HG02642 (cell line): ENCODE measurements around the gene EGFR.

Experiments
- ATAC-seq: cut with Tn5 transposase; IDR thresholded peaks from one replicate; pipeline ENCODE4 v1.9.1; 2021; ENCODE audit warnings: mild to moderate bottlenecking; ENCODE audit not compliant: unreplicated experiment, poor library complexity

Gene EGFR

DNA sequence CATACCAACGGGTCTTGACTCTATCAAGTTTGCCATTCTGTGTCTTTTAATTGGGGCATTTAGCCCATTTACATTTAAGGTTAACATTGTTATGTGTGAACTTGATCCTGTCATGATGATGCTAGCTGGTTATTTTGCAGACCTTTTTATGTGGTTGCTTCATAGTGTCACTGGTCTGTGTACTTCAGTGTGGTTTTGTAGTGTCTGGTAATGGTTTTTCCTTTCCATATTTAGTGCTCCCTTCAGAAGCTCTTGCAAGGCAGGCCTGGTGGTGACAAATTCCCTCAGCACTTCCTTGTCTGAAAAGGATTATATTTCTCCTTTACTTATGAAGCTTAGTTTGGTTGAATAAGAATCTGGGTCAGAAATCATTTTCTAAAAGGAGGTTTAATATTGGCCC is 211.2 kb downstream of the EGFR start:
- ATAC-seq: no peak

DNA sequence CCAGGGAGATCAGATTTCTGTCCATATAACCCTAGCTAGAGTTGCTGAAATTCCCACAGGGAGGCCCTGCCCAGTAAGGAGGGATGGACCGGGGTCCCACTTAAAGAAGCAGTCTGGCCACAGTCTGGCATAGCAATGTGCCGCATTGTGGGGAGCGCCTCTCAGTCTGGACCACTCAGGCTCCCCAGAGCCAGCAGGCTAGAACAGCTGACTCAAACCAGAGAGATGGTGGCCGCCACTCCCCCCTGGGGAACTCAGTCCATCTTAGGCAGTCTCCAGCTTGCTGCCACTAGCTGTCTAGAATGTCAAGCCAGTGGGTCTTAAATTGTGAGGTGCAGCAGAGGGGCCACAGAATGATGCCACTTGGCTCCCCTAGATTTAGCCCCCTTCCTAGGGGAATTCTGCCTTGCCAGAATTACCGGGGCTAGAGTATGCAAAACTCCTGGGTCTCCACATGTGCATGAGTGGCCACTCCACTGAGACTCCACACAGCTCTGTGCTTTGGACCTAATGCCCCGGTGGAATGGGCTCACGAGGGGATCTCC is 213.0 kb downstream of the EGFR start:
- no peak for ATAC-seq

DNA sequence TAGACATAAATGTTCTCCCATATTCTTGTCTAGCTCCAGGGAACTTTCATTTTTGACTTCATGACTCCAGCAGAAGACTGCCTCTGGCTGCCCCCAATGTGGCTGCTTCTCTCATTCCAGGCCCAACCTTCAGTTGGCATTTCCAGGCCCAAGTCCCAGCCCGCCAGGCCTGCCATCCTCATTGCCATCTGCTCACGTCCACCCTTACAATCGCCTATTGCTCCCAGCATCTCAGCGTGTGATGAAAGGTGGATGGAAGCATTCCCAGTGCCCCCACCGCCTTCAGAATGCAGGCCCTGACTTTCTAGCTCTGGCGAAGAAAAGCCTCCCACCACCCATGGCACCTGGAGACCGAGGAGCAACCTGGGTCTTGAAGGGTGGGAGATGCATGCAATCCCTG is 214.2 kb downstream of the EGFR start:
- no peak for ATAC-seq

DNA sequence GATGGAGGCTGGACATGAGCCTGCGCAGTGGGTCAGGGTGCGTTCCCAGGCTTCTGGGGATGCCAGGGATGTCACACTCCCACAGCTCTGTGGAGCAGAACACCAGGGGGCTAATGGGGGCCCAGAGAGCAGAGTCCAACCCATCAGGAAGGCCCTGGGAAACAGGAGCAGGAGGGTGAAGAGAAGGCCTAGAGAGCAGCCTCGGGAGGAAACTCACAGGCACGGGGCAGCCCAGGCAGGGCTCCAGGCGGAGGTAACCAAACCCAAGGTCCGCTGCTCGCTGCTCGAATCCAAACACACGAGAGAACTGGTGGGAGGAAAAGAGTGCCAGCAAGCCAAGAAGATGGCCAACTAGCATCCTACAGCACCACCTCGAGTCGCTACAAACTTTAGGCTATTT is 215.6 kb downstream of the EGFR start:
- ATAC-seq: no peak

DNA sequence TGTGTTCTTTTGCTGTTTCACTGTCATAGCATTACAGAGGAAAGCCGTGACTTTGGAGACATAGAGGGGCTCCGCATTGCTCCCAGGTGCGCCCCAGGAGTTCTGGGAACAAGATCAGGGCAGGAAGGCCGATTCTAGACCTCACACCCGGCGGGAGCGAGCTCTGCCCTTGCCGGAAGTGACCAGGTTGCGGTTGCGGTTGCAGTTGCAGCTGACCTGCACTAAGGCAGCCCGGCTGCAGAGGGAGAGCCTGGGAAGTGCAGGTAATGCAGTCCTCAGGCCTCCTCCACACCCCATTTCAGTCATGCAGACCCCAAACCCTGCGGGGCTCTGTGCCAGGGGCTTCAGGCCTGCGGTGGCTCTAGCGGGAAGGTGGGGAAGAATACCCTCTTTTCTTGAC is 216.3 kb downstream of the EGFR start:
- ATAC-seq: no peak

DNA sequence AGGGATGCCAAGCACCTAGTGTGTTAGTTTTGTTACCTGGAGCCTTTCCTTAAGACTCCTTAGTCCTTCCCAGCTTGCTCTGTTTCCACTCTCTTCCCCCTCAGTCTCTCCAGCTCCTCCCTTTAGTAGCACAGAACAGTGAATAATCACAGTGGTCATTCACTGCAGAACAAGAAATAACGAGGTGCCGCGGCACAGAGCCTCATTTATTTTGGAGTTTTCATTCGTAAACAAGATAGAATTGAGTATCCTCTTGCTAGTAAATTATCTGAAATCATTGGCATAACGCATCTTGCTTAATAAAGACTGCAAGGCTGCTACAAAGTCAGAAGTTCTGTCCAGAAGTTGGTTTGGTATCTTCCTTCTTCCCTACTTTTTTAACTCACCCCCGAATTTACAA is 217.0 kb downstream of the EGFR start:
- no peak for ATAC-seq

DNA sequence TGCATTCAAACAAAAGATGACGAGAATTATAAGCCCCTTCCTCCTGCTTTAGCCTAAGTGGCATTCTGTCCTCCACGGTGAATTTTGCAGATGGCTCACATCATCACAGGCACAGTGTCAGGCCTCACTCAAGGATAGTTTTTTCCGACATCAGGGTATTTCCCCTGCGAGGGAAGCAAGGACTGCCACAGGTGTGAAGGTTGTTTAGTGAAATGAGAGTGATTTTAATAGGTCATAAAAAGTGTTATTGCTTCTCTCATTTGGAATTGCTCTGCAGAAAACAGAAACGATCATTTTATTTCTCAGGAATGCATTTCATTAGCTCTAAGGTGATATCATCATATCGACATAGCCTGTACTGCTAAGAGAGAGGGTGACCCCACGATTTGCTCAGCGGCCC is 217.7 kb downstream of the EGFR start:
- ATAC-seq: no peak

DNA sequence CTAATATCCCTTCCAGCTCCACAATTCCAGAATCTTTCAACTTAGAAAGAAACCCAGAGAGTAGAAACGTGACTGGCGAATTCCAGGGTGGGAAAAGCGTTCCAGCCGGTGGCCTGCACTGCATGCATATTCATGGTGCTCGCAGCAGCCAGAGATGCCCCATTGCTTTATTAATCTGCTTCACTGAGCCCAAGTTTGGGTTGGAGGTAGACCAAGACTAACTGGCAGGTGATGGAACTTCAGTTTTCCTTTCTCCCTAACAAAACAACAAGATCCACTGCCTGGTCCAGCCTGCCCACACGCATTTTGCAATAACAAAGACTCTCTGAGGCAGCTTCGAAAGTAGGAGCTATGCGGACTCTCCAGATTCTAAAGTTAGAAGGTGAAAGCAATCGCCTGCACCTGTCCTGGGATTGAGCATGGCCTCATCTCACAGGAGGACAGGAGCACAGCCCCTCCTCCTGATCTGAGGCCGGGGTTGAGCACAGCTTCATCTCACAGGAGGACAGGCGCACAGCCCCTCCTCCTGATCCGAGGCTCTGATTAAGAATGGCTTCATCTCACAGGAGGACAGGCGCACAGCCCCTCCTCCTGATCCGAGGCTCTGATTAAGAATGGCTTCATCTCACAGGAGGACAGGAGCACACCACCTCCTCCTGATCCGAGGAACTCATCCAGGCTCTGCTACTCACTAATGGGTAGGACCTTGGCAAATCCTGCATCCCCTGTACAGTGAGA is 218.5 kb downstream of the EGFR start:
- no peak for ATAC-seq

DNA sequence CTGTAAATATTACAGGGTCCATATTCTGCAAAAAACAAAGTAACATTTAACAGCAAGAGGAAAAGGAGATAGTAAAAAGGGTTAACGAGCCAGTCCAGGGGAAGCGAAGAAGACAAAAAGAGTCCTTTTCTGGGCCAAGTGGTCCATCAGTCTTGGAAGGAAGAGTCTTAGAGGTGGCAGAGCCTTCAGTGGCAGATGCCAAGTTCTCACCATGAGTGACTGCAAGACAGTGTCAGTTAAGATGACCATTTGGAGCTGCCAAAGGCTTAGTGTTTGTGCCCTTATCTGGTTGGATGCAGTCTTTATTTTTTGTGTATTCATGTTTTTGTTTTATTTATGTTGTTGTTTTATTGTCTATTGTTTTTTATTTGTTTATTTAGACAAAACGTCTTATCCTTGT is 220.6 kb downstream of the EGFR start:
- no peak for ATAC-seq

DNA sequence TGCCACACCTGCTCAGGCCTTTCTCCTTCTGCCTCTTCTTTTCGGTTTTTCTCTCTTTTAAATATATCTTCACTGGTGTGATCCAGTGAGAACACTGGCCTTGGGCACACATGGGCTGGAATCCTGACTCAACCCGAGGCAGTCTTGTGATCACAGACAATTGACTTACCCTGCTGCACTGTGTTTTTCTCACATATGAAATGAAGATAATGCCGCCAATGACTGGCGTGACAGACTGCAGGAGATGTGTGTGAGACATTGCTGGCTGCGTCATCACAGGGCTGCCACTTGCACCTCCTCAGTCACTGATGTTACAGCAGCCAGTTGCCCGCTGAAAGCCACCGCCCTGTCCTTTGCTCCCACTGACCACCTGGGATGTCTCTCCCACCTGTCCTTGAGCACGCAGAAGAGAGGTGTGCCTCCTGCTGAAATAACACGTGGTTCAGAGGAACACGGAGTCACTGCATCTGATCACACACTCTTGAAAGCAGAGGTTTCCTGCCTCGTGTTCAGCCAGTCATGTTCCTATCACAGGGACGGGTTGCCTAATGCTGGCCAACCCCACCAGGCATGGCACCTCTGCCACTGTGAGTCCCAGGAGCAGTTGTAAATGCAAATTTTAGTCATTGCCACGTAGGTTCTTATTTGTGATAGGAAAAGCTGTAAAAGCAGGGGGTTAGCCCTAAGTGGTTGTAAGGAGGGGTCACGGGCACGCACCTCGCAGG is 221.8 kb downstream of the EGFR start:
- ATAC-seq: no peak

DNA sequence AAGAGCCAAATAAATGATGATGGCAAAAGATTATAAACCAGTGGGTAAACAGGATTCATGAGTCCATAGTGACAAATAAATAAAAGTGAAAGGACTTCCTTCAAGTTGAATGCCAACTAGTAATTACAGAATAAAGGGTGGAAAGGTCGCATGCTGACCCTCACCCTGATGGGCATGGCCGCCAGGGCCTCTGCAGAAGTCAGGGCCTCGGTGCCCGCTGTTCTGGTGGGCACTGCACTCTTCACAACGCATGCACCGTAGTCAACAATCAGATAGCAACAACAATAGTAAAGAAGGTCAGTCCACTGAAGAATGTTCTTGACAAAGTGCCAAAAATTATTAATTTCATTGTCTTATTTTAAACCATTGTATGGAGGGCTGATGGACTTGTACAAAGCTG is 223.1 kb downstream of the EGFR start:
- ATAC-seq: no peak

DNA sequence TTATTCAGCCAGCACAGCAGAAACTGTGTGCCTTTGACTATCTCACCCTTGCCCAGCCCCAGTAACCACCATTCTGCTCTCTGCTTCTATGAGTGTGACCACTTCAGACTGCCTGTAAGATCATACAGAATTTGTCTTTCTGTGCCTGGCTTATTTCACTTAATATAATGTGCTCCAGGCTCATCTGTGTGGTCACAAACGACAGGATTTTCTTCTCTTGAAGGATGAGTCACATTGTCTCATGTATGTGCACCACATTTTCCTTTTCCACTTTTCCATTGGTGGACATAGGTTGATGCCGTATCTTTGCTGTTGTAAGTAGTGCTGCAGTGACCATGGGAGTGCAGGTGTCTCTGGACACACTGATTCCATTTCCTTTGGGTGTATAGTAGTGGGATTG is 223.8 kb downstream of the EGFR start:
- no peak for ATAC-seq

DNA sequence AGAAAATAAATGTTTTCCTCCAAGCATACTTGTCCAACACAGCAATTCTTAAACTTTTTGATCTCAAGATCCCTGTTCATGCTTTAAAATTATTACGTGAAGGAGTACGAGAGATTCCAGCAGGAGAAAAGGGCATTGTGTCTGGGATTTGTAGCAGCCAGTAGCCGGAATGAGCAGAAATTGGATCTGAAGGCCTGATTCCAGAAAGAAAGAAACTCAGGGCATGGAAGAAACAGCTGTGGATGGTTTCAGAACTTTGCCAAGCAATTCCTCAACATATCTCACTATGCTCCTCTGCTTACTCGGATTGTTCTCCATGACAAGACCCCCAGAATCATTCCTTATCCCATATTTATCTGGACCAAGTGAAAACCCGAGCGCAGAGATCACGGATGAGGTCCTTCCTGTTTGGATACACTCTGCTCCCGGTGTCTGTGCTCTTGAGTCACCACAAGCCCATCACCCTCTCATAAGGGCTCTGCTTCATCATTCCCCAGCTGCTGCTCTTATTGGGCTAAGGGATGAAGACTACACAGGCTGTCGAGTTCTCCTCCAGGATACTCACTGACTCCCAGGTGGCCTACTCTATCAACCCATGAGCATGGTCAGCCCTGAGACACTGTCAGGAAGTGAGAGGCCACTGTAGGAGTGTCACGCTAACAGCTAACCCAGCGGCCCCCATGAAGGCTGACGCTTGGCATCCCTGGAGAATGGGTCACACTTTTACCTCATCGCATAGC is 225.4 kb downstream of the EGFR start:
- no peak for ATAC-seq

DNA sequence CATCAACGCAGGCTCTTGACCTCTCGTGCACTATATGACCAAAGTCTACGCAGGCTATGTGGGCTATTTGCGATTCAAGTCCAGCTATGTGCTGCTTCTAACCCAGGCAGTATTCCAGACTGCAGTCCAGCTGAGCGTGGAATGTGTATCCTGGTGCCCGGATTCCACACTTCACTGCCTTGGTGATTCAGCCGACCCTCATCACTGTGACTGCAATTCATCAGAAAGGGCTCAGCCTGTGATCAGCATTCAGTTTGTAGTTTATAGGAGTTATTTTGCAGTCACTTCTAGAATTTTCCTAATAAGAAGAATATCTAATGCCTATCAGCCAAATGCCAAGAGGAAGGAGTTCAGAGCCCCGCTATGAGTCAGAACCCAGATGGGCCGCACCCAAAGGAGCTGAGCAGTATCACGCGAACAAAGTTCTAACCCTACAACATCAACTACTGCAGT is 226.5 kb downstream of the EGFR start:
- ATAC-seq: no peak

DNA sequence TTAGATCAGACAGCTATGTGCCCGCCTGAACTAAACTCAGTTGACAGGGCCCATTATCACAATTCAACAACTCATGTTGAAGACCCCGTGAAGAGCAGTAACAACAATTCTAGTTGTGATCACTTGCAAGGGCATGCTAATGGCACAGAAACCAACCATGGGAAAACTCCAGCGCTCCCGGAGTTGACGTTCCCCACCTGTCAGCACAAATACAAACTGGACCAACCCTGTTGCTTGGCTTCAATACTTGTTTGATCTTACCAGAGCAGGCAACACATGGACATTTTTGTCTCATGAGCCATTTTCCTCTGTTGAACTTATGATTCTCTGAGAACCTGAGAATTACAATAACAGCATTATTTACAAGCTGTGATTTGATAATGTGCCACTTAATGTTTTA is 227.4 kb downstream of the EGFR start:
- no peak for ATAC-seq

DNA sequence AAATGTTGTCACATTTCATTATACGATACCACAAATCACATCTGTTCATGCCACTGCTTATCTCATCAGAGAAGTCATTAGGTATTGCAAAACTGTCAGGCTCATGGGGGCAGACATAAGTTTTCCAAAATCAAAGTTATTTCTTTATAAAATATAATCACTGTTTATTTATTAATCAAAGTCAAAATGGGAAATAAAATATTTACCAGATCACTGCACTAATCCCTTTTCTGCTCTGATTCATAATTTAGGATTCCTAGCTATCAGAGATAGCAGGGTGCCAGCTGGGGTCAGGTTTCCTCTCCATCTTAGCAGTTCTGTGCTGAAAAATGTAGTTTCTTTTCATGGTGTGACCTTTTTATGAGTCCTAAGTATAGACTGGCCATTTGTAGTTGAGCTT is 228.6 kb downstream of the EGFR start:
- ATAC-seq: no peak

DNA sequence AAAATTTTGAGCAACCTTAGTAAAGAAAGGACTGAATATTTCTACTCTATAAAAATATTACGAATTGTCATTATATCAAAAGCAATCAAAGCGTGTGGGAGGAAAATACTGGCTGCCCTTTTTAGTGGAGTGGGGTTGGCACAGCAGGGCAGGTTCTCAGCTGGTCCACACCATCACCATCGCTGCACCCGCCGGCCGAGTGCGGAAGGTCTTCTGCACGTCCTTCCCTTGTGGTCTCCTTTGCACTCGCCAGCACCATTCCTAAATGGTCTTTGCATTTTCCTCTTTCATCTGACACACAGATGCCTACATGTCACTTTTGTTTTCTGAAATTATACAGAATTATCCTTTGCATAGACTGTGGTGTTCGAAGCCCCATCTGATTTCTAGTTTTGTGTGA is 229.7 kb downstream of the EGFR start:
- no peak for ATAC-seq

DNA sequence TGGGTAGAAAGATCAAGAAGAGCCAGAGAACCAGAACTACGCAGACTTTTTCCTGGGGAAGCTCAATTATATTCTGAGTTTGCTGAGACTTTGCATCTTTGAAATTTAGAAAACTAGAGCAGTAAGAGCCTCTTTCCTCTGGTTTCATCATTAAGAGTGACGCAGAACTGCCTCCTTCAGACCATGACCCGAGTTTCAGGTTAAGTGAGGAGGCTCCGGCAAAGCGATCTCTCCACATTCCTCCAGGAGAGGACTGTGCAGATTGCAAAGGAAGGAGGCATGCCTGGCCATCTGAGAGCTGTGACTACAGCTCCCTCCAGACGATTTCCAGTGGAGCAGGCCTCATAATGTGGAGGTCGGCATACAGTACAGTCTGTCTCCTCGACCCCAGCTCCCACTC is 230.5 kb downstream of the EGFR start:
- ATAC-seq: no peak

DNA sequence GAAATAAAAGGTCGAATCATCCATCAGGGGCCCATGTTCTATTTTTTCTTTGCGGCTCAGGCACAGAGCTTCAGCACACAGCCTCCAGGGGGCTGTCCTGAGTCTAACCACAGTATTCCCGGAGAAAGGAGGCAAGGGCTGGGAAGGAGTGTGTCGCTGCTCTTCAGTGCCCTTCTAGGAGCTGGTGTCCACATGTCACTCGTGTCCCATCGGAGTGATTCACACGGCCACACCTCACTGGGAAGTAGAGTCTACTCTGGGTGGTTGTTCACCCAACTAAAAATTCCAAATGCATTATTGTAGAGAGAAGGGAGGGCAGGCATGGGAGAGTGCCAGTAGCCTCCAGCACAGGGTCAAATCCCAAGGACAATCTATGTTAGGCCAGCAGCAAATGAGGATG is 231.5 kb downstream of the EGFR start:
- ATAC-seq: no peak

DNA sequence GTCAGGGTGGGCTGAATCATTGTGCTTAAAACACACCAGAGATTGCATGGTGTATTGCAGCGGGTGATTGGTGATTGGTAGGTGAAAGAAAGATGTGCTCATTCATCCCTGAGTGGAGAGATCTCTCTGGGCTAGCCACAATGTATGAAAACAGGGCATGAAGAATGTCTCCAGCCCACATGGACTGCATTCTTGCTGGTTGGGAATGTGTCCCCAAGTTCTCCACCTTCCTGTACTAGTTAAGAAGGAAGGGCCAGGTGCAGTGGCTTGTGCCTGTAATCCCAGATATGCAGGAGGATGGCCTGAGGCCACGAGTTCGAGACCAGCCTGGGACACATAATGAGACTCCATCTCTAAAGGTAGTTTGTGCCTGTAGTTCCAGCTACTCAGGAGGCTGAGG is 232.5 kb downstream of the EGFR start:
- no peak for ATAC-seq

DNA sequence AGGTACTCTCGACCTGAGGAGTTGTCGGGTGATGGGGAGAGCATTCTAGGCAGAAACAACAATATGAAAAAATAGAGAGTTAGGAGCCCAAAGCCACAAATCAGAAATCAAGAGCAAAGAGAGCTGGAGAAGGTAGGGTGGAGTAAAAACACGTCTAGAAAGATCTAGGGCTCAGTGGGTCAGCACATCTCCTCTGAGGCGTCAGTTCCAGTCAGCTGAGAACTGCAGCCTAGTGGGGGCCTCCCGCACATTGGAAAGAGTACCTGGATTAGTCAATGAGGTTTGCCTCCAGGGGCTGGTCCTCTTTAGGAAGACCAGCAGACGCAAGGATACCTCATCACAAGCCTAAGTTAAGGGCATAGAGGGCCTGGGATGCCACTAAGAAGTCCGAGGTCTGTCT is 233.1 kb downstream of the EGFR start:
- no peak for ATAC-seq
